OCI-LY1 (cell line): Measurements from ENCODE around the gene PRR5L.

Source experiments
- EZH2 ChIP-seq: fragments of 200-600 bp; sonication (generic), shearing (Covaris generic); IDR thresholded peaks from 2 replicates; pipeline ENCODE4 v1.8.0; 2017; ENCODE audit warnings: borderline replicate concordance, mixed run types, mild to moderate bottlenecking, antibody characterized with exemption, low read length, moderate library complexity, mixed read lengths
- TF ChIP-seq, protein P1 (sequence below): fragments of 200-600 bp; sonication (generic), shearing (Covaris generic); IDR thresholded peaks from 2 replicates; pipeline ENCODE4 v1.5.1; 2017; ENCODE audit warnings: mild to moderate bottlenecking, antibody characterized with exemption, low read length, moderate library complexity, mixed read lengths

DNA sequence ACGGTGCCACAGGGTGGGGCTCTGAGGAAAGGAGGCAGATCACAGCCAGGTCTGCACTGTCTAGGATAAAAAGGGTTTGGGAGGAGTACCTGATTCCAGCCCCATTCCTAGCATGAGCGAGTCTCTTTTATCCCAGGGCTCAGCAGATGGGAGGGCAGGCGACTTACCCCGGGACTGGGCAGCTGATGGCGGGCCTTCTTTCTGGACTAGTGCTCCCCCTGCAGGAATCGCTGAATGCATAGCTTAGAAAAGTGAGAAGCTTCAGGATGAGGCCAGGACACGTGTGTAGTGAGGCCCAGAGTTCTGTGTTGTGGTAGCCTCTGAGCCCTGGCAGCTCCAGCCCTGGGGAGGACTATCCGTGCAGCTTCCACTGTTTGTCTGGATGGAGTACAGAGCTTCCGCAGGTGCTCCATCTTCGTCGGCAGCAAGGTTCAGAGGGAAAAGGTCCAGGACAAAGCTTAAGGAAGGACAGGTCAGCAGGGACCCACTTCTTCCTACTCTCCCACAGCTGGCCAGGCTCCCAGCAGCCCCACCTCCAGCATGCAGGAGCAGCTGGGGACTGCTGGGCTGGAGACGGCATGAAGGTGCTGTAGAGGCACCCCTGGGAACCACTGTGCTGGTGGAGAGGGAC is 37.2 kb upstream of the PRR5L start:
- TF ChIP-seq, protein P1, sequence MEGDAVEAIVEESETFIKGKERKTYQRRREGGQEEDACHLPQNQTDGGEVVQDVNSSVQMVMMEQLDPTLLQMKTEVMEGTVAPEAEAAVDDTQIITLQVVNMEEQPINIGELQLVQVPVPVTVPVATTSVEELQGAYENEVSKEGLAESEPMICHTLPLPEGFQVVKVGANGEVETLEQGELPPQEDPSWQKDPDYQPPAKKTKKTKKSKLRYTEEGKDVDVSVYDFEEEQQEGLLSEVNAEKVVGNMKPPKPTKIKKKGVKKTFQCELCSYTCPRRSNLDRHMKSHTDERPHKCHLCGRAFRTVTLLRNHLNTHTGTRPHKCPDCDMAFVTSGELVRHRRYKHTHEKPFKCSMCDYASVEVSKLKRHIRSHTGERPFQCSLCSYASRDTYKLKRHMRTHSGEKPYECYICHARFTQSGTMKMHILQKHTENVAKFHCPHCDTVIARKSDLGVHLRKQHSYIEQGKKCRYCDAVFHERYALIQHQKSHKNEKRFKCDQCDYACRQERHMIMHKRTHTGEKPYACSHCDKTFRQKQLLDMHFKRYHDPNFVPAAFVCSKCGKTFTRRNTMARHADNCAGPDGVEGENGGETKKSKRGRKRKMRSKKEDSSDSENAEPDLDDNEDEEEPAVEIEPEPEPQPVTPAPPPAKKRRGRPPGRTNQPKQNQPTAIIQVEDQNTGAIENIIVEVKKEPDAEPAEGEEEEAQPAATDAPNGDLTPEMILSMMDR = peak; percentile 46; the same call in 1 of the 2 replicates
- no peak for TF ChIP-seq EZH2
